K562 (cell line): ENCODE data around the gene ACHE. TPM values are rescaled to one million over a fixed set of nuclear protein-coding genes. Genes with fewer than 3 reads are reported as not detected.
A peak's percentile ranks its signal among the peaks of the same experiment; 100 is the strongest.

Experiments used
- KLF10 ChIP-seq: fragments of 250-450 bp; sonication (Bioruptor Pico); IDR thresholded peaks from 2 replicates; pipeline ENCODE4 v1.6.1; 2021; ENCODE audit warnings: matching md5 sums
- OTX1 ChIP-seq: fragments of 450-650 bp; formaldehyde crosslinking; IDR thresholded peaks from 2 replicates; pipeline ENCODE4 v1.4.0; 2022; ENCODE audit warnings: mild to moderate bottlenecking
- PRPF4 ChIP-seq: fragments of 200-400 bp; formaldehyde crosslinking; IDR thresholded peaks from one replicate; pipeline ENCODE4 v1.6.1; 2017; ENCODE audit warnings: low read length, low read depth, mild to moderate bottlenecking; ENCODE audit not compliant: insufficient read depth, poor library complexity, severe bottlenecking
- RBM17 ChIP-seq: fragments of 200-400 bp; formaldehyde crosslinking; IDR thresholded peaks from 2 replicates; pipeline ENCODE4 v1.6.1; 2017; ENCODE audit warnings: low read depth, mild to moderate bottlenecking, low read length, borderline replicate concordance
- TAL1 ChIP-seq: fragments of 450-650 bp; IDR thresholded peaks from 2 replicates; pipeline ENCODE4 v1.6.1; 2016; ENCODE audit warnings: mild to moderate bottlenecking
- ZNF124 ChIP-seq: sonication (generic); formaldehyde crosslinking; IDR thresholded peaks from 2 replicates; pipeline ENCODE4 v1.8.1; 2022; ENCODE audit warnings: missing genetic modification reagents
- ZNF239 ChIP-seq: fragments of 250-450 bp; sonication (Bioruptor Pico); IDR thresholded peaks from 2 replicates; pipeline ENCODE4 v1.4.0; 2020; ENCODE audit warnings: mild to moderate bottlenecking
- ZNF695 ChIP-seq: fragments of 450-650 bp; formaldehyde crosslinking; IDR thresholded peaks from 2 replicates; pipeline ENCODE4 v1.4.0; 2020; ENCODE audit warnings: mild to moderate bottlenecking, moderate library complexity
- ZNF766 ChIP-seq: fragments of 200-800 bp; sonication (Bioruptor generic); conservative IDR thresholded peaks from 2 replicates; pipeline ENCODE4 v1.6.1; 2016; ENCODE audit warnings: missing genetic modification characterization, missing compliant biosample characterization
- polyA plus RNA-seq, 8 experiments: library from polyadenylated mRNA; depleted of rRNA in 4 of 8; stranded (reverse) in 5 of 8; unstranded in 3 of 8; fragments of >200 nt; fragmentation: Nextera tagmentation in 2 of 8; fragmentation: Illumina TruSeq in 1 of 8; extraction: Ambion mirVana in 2 of 8; extraction: Trizol in 1 of 8; gene quantifications; 2 replicates each; pipeline versions ENCODE4 v1.2.1 to v1.2.3, GENCODE V29; 2011 to 2014; ENCODE audit warnings: inconsistent platforms in 1 of 8, missing spikeins in 1 of 8
- total RNA-seq, 7 experiments: library from RNA; depleted of rRNA in 6 of 7; stranded (reverse); fragments of >200 nt in 6 of 7; fragmentation: Illumina TruSeq in 2 of 7; extraction: Trizol in 2 of 7; gene quantifications; 2 replicates each; pipeline versions ENCODE4 v1.2.1 to v1.2.3, GENCODE V29; 2011 to 2021; ENCODE audit warnings: low replicate concordance in 1 of 7
- TF ChIP-seq, protein P1 (sequence below): IDR thresholded peaks from 3 replicates; pipeline ENCODE4 v1.6.1; 2011; ENCODE audit warnings: borderline replicate concordance, mild to moderate bottlenecking, moderate library complexity; ENCODE audit not compliant: insufficient read length; ENCODE audit errors: extremely low read depth
- TF ChIP-seq, protein P2 (sequence below): sonication (generic); formaldehyde crosslinking; IDR thresholded peaks from 2 replicates; pipeline ENCODE4 v1.8.0; 2022; ENCODE audit warnings: mild to moderate bottlenecking, missing genetic modification reagents
- TF ChIP-seq, protein P3 (sequence below), 2 experiments: IDR thresholded peaks; 2 replicates each; pipeline ENCODE4 v1.6.1; 2012; ENCODE audit warnings: improper control_type of control experiment in 2 of 2, low read depth in 2 of 2, low read length in 2 of 2, borderline replicate concordance in 1 of 2
- TF ChIP-seq, protein P4 (sequence below): fragments of 450-650 bp; IDR thresholded peaks from 2 replicates; pipeline ENCODE4 v1.6.1; 2014; ENCODE audit warnings: low read depth, mild to moderate bottlenecking, moderate library complexity, borderline replicate concordance
- TF ChIP-seq, protein P5 (sequence below): fragments of 450-650 bp; formaldehyde crosslinking; IDR thresholded peaks from 2 replicates; pipeline ENCODE4 v1.4.0; 2022; ENCODE audit warnings: missing genetic modification characterization
- TF ChIP-seq, protein P6 (sequence below): fragments of 450-650 bp; formaldehyde crosslinking; IDR thresholded peaks from 2 replicates; pipeline ENCODE4 v1.4.0; 2022; ENCODE audit warnings: missing genetic modification characterization

ACHE gene
- total and polyA plus RNA-seq, 9 of the 15 experiments (the other 6 are each of a cell fraction or from before 2014, with no cell fraction given), result 0.04 to 8.8 (median 1.9) TPM

DNA sequence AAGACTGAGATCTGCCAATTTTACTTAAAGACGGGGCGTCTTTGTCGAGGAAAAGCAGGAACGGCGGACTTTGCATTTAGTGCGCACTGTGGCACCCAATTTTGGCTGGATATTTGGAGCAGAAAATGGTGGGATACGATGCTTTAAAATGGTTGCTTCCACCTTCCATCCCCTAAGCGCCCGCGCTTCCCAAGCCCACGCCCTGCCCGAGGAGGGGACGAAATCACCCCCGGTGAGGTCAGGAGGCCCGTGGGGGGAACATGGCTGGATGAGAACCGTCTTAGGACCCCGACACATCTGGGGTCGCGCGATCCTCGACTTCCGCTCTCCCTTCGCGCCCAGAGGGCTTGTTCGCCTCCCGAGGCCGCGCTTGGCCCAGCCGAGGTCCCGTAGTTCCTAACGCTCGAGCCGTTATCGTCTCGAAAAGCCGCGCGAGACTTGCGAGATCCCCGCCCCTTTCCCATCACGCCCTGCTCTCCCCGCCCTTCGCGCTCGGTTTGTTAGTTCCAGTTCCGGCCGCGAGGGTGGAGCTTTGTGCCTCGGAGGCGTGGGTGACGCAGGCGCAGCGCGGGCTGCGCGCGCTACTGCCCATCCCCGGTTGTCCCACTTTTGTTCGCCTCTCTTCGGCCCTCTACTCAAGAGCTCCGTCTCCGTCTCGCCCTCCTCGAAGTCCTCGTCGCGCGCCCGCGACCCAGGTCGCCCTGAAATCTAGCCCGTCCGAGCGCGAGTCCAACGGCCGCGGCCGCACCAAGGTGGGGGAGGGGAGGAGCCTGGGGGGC is 20.9 kb downstream of the ACHE start, which contains the start of gene SRRT (continued):
- TF ChIP-seq, protein P1, sequence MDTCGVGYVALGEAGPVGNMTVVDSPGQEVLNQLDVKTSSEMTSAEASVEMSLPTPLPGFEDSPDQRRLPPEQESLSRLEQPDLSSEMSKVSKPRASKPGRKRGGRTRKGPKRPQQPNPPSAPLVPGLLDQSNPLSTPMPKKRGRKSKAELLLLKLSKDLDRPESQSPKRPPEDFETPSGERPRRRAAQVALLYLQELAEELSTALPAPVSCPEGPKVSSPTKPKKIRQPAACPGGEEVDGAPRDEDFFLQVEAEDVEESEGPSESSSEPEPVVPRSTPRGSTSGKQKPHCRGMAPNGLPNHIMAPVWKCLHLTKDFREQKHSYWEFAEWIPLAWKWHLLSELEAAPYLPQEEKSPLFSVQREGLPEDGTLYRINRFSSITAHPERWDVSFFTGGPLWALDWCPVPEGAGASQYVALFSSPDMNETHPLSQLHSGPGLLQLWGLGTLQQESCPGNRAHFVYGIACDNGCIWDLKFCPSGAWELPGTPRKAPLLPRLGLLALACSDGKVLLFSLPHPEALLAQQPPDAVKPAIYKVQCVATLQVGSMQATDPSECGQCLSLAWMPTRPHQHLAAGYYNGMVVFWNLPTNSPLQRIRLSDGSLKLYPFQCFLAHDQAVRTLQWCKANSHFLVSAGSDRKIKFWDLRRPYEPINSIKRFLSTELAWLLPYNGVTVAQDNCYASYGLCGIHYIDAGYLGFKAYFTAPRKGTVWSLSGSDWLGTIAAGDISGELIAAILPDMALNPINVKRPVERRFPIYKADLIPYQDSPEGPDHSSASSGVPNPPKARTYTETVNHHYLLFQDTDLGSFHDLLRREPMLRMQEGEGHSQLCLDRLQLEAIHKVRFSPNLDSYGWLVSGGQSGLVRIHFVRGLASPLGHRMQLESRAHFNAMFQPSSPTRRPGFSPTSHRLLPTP, result no peak
- TF ChIP-seq, protein P2, sequence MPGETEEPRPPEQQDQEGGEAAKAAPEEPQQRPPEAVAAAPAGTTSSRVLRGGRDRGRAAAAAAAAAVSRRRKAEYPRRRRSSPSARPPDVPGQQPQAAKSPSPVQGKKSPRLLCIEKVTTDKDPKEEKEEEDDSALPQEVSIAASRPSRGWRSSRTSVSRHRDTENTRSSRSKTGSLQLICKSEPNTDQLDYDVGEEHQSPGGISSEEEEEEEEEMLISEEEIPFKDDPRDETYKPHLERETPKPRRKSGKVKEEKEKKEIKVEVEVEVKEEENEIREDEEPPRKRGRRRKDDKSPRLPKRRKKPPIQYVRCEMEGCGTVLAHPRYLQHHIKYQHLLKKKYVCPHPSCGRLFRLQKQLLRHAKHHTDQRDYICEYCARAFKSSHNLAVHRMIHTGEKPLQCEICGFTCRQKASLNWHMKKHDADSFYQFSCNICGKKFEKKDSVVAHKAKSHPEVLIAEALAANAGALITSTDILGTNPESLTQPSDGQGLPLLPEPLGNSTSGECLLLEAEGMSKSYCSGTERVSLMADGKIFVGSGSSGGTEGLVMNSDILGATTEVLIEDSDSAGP (CRISPR knock-in tag), result no peak
- TF ChIP-seq PRPF4 (no peak), ZNF239 (CRISPR knock-in tag) (peak; percentile 30; the same call in 1 of the 2 replicates), ZNF766 (CRISPR knock-in tag) (peak; percentile 83), RBM17 (no peak), KLF10 (no peak), ZNF695 (CRISPR knock-in tag) (0 out of 2 replicates have a peak, but pooled peaks have one; percentile 27), ZNF124 (CRISPR knock-in tag) (no peak), OTX1 (peak; percentile 98), TAL1 (no peak)
- TF ChIP-seq, protein P3, sequence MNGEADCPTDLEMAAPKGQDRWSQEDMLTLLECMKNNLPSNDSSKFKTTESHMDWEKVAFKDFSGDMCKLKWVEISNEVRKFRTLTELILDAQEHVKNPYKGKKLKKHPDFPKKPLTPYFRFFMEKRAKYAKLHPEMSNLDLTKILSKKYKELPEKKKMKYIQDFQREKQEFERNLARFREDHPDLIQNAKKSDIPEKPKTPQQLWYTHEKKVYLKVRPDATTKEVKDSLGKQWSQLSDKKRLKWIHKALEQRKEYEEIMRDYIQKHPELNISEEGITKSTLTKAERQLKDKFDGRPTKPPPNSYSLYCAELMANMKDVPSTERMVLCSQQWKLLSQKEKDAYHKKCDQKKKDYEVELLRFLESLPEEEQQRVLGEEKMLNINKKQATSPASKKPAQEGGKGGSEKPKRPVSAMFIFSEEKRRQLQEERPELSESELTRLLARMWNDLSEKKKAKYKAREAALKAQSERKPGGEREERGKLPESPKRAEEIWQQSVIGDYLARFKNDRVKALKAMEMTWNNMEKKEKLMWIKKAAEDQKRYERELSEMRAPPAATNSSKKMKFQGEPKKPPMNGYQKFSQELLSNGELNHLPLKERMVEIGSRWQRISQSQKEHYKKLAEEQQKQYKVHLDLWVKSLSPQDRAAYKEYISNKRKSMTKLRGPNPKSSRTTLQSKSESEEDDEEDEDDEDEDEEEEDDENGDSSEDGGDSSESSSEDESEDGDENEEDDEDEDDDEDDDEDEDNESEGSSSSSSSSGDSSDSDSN (IDR thresholded peaks at IDR 0.05; ENCODE audit: borderline replicate concordance in 1 of 2, low read depth in 2 of 2, low read length in 2 of 2), result peak; percentile 13 to 43; a peak in 1 of 4 replicates
- TF ChIP-seq, protein P4, sequence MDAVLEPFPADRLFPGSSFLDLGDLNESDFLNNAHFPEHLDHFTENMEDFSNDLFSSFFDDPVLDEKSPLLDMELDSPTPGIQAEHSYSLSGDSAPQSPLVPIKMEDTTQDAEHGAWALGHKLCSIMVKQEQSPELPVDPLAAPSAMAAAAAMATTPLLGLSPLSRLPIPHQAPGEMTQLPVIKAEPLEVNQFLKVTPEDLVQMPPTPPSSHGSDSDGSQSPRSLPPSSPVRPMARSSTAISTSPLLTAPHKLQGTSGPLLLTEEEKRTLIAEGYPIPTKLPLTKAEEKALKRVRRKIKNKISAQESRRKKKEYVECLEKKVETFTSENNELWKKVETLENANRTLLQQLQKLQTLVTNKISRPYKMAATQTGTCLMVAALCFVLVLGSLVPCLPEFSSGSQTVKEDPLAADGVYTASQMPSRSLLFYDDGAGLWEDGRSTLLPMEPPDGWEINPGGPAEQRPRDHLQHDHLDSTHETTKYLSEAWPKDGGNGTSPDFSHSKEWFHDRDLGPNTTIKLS, result peak; percentile 88
- TF ChIP-seq, protein P5, sequence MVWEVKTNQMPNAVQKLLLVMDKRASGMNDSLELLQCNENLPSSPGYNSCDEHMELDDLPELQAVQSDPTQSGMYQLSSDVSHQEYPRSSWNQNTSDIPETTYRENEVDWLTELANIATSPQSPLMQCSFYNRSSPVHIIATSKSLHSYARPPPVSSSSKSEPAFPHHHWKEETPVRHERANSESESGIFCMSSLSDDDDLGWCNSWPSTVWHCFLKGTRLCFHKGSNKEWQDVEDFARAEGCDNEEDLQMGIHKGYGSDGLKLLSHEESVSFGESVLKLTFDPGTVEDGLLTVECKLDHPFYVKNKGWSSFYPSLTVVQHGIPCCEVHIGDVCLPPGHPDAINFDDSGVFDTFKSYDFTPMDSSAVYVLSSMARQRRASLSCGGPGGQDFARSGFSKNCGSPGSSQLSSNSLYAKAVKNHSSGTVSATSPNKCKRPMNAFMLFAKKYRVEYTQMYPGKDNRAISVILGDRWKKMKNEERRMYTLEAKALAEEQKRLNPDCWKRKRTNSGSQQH (CRISPR knock-in tag), result peak; percentile 96
- TF ChIP-seq, protein P6, sequence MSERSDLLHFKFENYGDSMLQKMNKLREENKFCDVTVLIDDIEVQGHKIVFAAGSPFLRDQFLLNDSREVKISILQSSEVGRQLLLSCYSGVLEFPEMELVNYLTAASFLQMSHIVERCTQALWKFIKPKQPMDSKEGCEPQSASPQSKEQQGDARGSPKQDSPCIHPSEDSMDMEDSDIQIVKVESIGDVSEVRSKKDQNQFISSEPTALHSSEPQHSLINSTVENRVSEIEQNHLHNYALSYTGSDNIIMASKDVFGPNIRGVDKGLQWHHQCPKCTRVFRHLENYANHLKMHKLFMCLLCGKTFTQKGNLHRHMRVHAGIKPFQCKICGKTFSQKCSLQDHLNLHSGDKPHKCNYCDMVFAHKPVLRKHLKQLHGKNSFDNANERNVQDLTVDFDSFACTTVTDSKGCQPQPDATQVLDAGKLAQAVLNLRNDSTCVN (CRISPR knock-in tag), result peak; percentile 96
